ENCODE results near the gene CTNNBIP1. TPM values are rescaled to one million over a fixed set of nuclear protein-coding genes. Genes with fewer than 3 reads are reported as not detected.

Gene CTNNBIP1
- total and polyA plus RNA-seq, 2 donors (not counting 1 experiment from before 2014, with no cell fraction given): 6.9 to 8.7 TPM

GRCh38 chr1:9891207-9891606 is 18.9 kb downstream of the CTNNBIP1 start:
- no peak overlapping the region for H3K9ac ChIP-seq (ENCODE audit: low read length)
- Mint-ChIP-seq H3K27ac (no peak overlapping the region), H3K4me3 (no peak overlapping the region), H3K9me3 (ENCODE audit: insufficient read depth) (no peaks in the 10 kb centered on the region), H3K4me1 (peaks cover 30% of the 10 kb centered on the region), H3K27me3 (no peaks in the 10 kb centered on the region)
- no peak overlapping the region for H3K27ac ChIP-seq (ENCODE audit: low read length in 2 of 2)
- H3K27me3 ChIP-seq (replicated peaks in 1 of 4; ENCODE audit: control extremely low read depth in 1 of 4, control insufficient read depth in 3 of 4, insufficient read depth in 4 of 4, low read length in 3 of 4): no peaks in the 10 kb centered on the region
- H3K4me1 ChIP-seq (ENCODE audit: control insufficient read depth in 2 of 2, insufficient read depth in 2 of 2, low read length in 2 of 2): peaks cover 18 to 22% of the 10 kb centered on the region in 2 donors
- no peak overlapping the region for H3K4me3 ChIP-seq (ENCODE audit: control extremely low read depth in 1 of 5, extremely low read depth in 1 of 5, insufficient read depth in 1 of 5, low read depth in 2 of 5, low read length in 4 of 5)
- ChIA-PET CTCF (interaction anchor here (1.6 kb wide), 1 partner anchor 21 kb away, joined by 4 read pairs; no protein-coding TSS in a partner anchor), POLR2A (no interaction called here)
- peaks cover 0 to 2% of the 10 kb centered on the region in 2 experiments for H3K36me3 ChIP-seq (replicated peaks in 1 of 2; ENCODE audit: control extremely low read depth in 1 of 2, control insufficient read depth in 1 of 2, extremely low read depth in 1 of 2, insufficient read depth in 2 of 2, low read length in 1 of 2)
- no peak overlapping the region for H2AFZ ChIP-seq (ENCODE audit: insufficient read depth, low read depth, low read length, poor library complexity, severe bottlenecking)
- no peak overlapping the region for H3K4me2 ChIP-seq (replicated peaks; ENCODE audit: low read depth, low read length, poor library complexity, severe bottlenecking)
- H3K9me3 ChIP-seq (ENCODE audit: control extremely low read depth in 1 of 3, control insufficient read depth in 2 of 3, insufficient read depth in 1 of 3, low read length in 2 of 3): no peaks in the 10 kb centered on the region
- ATAC-seq (ENCODE audit: low read depth): no peak
- H3K79me2 ChIP-seq (ENCODE audit: control insufficient read depth, insufficient read depth, low read length): no peaks in the 10 kb centered on the region
- 77% methylated on average over 5 of the region's 5 CpGs for WGBS (ENCODE audit: insufficient coverage)
- intact Hi-C loops (cut with micrococcal nuclease): no loop called here
- H4K20me1 ChIP-seq (ENCODE audit: control insufficient read depth, insufficient read depth, low read length, poor library complexity, severe bottlenecking): no peaks in the 10 kb centered on the region
- no peak for DNase-seq
- TF ChIP-seq EZH2 (IDR thresholded peaks at IDR 0.05; ENCODE audit: borderline replicate concordance, insufficient read depth, low read depth, low read length, poor library complexity, severe bottlenecking) (no peak), CTCF (IDR thresholded peaks at IDR 0.05) (no peak)

GRCh38 chr1:9890224-9890731 is 19.8 kb downstream of the CTNNBIP1 start:
- Histone ChIP-seq H3K27ac (ENCODE audit: low read length in 2 of 2) (peak overlapping the region in 1 of 2 donors; percentile 28), H3K4me3 (ENCODE audit: control extremely low read depth in 1 of 5, extremely low read depth in 1 of 5, insufficient read depth in 1 of 5, low read depth in 2 of 5, low read length in 4 of 5) (no peak overlapping the region), H3K36me3 (replicated peaks in 1 of 2; ENCODE audit: control extremely low read depth in 1 of 2, control insufficient read depth in 1 of 2, extremely low read depth in 1 of 2, insufficient read depth in 2 of 2, low read length in 1 of 2) (peaks cover 0 to 2% of the 10 kb centered on the region in 2 experiments), H4K20me1 (ENCODE audit: control insufficient read depth, insufficient read depth, low read length, poor library complexity, severe bottlenecking) (no peaks in the 10 kb centered on the region), H3K4me1 (ENCODE audit: control insufficient read depth in 2 of 2, insufficient read depth in 2 of 2, low read length in 2 of 2) (peaks cover 18 to 22% of the 10 kb centered on the region in 2 donors), H2AFZ (ENCODE audit: insufficient read depth, low read depth, low read length, poor library complexity, severe bottlenecking) (no peak overlapping the region), H3K27me3 (replicated peaks in 1 of 4; ENCODE audit: control extremely low read depth in 1 of 4, control insufficient read depth in 3 of 4, insufficient read depth in 4 of 4, low read length in 3 of 4) (no peaks in the 10 kb centered on the region), H3K9ac (ENCODE audit: low read length) (no peak overlapping the region), H3K4me2 (replicated peaks; ENCODE audit: low read depth, low read length, poor library complexity, severe bottlenecking) (no peak overlapping the region), H3K9me3 (ENCODE audit: control extremely low read depth in 1 of 3, control insufficient read depth in 2 of 3, insufficient read depth in 1 of 3, low read length in 2 of 3) (no peaks in the 10 kb centered on the region), H3K79me2 (ENCODE audit: control insufficient read depth, insufficient read depth, low read length) (peaks cover 1% of the 10 kb centered on the region)
- 31% methylated on average over 5 of the region's 6 CpGs for WGBS (ENCODE audit: insufficient coverage)
- ChIA-PET POLR2A (no interaction called here), CTCF (interaction anchor here (1.6 kb wide), 1 partner anchor 20 kb away, joined by 4 read pairs; no protein-coding TSS in a partner anchor)
- no peaks in the 10 kb centered on the region for H3K27me3 Mint-ChIP-seq
- no peak overlapping the region for H3K4me3 Mint-ChIP-seq
- DNase-seq (no peak), ATAC-seq (ENCODE audit: low read depth) (no peak)
- intact Hi-C loops (cut with micrococcal nuclease): no loop called here
- no peak for TF ChIP-seq EZH2 (IDR thresholded peaks at IDR 0.05; ENCODE audit: borderline replicate concordance, insufficient read depth, low read depth, low read length, poor library complexity, severe bottlenecking)
- no peak for TF ChIP-seq CTCF (IDR thresholded peaks at IDR 0.05)
- H3K27ac Mint-ChIP-seq: no peak overlapping the region
- H3K4me1 Mint-ChIP-seq: peaks cover 30% of the 10 kb centered on the region
- H3K9me3 Mint-ChIP-seq (ENCODE audit: insufficient read depth): no peaks in the 10 kb centered on the region
